Mammary epithelial cell (primary cell): ENCODE results near the gene MYL9.

Source experiments
- CTCF ChIP-seq, 2 donors: IDR thresholded peaks in 1 of 2; conservative IDR thresholded peaks in 1 of 2; 2 replicates each; pipeline ENCODE4 v1.5.1; 2011 to 2012; ENCODE audit warnings: inconsistent platforms in 2 of 2, low read length in 2 of 2, mild to moderate bottlenecking in 2 of 2, control low read depth in 1 of 2, low read depth in 1 of 2; ENCODE audit not compliant: insufficient read depth in 1 of 2; ENCODE audit errors: extremely low read depth in 1 of 2
- EZH2 ChIP-seq: IDR thresholded peaks from 2 replicates; pipeline ENCODE4 v1.6.1; 2012; ENCODE audit warnings: low read length, inconsistent platforms, borderline replicate concordance

- TF ChIP-seq EZH2 = no peak
- TF ChIP-seq CTCF (conservative IDR thresholded peaks at IDR 0.05 in 1 of 2, IDR thresholded peaks at IDR 0.05 in 1 of 2; ENCODE audit: extremely low read depth in 1 of 2, insufficient read depth in 1 of 2, low read depth in 1 of 2, low read length in 2 of 2) = no peak
Observed at GRCh38 chr20:36584018-36584481, 42.7 kb downstream of the MYL9 start.
